ENCODE results near the gene SH2D6. TPM values are rescaled to one million over a fixed set of nuclear protein-coding genes. Genes with fewer than 3 reads are reported as not detected.
"Not testable (repeated sequence)": the region's sequence is repeated elsewhere in the genome, so short reads cannot be mapped to it uniquely, and the experiment has no call there.

SH2D6 gene
- polyA plus RNA-seq, 2 of the 4 experiments (the other 2 are of a cell fraction), result 1.4 to 1.8 TPM

DNA sequence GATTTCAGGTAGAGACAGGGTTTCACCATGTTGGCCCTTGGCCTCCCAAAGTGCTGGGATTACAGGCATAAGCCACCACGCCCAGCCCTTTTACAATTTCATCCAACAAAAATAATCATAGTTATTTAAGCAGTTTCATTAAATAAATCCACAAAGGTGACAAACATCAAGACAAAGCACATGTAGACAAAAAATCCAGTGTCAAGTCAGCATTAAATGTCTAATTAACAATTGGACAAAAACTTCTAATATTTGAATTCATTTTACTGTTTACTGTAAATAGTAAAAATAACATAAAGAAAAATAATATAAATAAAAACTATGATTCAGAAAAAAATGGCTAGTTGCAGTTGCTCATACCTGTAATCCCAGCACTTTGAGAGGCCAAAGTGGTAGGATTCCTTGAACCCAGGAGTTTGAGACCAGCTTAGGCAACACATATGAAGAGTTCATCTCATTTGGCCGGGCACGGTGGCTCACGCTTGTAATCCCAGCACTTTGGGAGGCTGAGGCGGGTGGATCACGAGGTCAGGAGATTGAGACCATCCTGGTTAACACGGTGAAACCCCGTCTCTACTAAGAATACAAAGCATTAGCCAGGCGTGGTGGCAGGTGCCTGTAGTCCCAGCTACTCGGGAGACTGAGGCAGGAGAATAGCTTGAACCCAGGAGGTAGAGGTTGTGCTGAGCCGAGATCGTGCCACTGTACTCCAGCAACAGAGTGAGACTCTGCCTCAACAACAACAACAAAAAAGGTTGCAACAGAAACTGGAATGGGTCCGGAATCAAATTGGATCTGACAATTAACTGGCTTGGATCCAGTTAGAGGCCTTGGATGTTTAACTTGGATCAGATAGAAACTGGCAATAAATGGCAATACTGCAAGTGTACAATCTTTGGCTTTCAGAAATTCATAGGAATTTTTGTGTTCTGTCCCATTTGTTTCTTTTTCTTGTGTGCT lies 63.6 kb downstream of the SH2D6 start:
- POLR2A ChIA-PET, result no interaction called here
- no peak for TF ChIP-seq CBX8 (IDR thresholded peaks at IDR 0.05)
- TF ChIP-seq JUNB (IDR thresholded peaks at IDR 0.05), result no peak
- TF ChIP-seq GATA3 (IDR thresholded peaks at IDR 0.05; ENCODE audit: borderline replicate concordance), result no peak
- TF ChIP-seq RNF2 (IDR thresholded peaks at IDR 0.05; ENCODE audit: borderline replicate concordance, low read depth), result no peak
- TF ChIP-seq MAZ (IDR thresholded peaks at IDR 0.05; ENCODE audit: borderline replicate concordance, low read depth, low read length), result no peak
- no peak for TF ChIP-seq REST (IDR thresholded peaks at IDR 0.05)
- TF ChIP-seq MAFK (IDR thresholded peaks at IDR 0.05; ENCODE audit: partially characterized antibody), result peak; percentile 60
- 92% methylated on average over 13 of the region's 13 CpGs for WGBS (ENCODE audit: missing lambda C conversion rate)
- Histone ChIP-seq H3K4me2 (no peak overlapping the region), H3K27ac (no peak overlapping the region), H3K4me1 (peaks cover 6% of the 10 kb centered on the region; the same call in 2 of the 3 replicates), H3K4me3 (no peak overlapping the region), H3K9me3 (no peaks in the 10 kb centered on the region)
- FAIRE-seq (no peak), ATAC-seq (no peak), DNase-seq (ENCODE audit: low read depth in 1 of 2, low spot score in 1 of 2) (no peak)
- CTCF ChIA-PET, result no interaction called here

DNA sequence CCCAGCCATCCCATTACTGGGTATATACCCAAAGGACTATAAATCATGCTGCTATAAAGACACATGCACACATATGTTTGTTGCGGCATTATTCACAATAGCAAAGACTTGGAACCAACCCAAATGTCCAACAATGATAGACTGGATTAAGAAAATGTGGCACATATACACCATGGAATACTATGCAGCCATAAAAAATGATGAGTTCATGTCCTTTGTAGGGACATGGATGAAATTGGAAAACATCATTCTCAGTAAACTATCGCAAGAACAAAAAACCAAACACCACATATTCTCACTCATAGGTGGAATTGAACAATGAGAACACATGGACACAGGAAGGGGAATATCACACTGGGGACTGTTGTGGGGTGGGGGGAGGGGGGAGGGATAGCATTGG lies 66.1 kb downstream of the SH2D6 start:
- POLR2A ChIA-PET; H3K4me2 ChIP-seq; H3K27ac ChIP-seq; H3K4me1 ChIP-seq; H3K9me3 ChIP-seq; ATAC-seq; DNase-seq (ENCODE audit: low read depth in 1 of 2, low spot score in 1 of 2); CTCF ChIA-PET; H3K4me3 ChIP-seq; FAIRE-seq: not testable (repeated sequence)
- 50% methylated on average over 1 of the region's 2 CpGs for WGBS (ENCODE audit: missing lambda C conversion rate)

DNA sequence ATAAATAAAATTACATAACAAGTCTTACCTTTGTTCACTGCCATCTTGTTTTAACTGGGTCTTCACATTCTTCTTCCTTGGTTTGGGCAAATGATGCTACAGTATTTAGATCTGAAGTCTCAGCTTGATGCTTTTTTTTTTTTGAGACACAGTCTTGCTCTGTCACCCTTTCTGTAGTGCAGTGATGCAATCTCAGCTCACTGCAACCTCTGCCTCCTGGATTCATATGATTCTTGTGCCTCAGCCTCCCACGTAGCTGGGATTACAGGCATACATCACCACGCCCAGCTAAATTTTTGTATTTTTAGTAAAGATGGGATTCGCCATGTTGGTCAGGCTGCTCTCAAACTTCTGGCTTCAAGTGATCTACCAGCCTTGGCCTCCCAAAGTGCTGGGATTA lies 67.3 kb downstream of the SH2D6 start:
- ATAC-seq (peak in 1 of 2 experiments; percentile 23; a peak in 1 of 6 replicates), DNase-seq (ENCODE audit: low read depth in 1 of 2, low spot score in 1 of 2) (no peak), FAIRE-seq (no peak)
- POLR2A ChIA-PET, result interaction anchor here (2.0 kb wide), 1 partner anchor 53 kb away, joined by 7 read pairs; the partner anchor contains the start of gene MAT2A
- no peak overlapping the region for H3K4me3 ChIP-seq
- TF ChIP-seq CHD2 (IDR thresholded peaks at IDR 0.05; ENCODE audit: low read length, partially characterized antibody), result no peak
- peak; percentile 22 to 48; a peak in 2 of 4 replicates for TF ChIP-seq CEBPB (IDR thresholded peaks at IDR 0.05)
- 0 out of 6 replicates have a peak overlapping the region, but pooled peaks have one; percentile 12 to 32 for H3K27ac ChIP-seq
- peaks cover 6% of the 10 kb centered on the region; the same call in 2 of the 3 replicates for H3K4me1 ChIP-seq
- no peak overlapping the region for H3K4me2 ChIP-seq
- CTCF ChIA-PET, result interaction anchor here (1.0 to 1.9 kb wide), 3 partner anchors 9 to 48 kb away, joined by 3 to 7 read pairs (median 6); no protein-coding TSS in a partner anchor
- WGBS (ENCODE audit: missing lambda C conversion rate), result 89% methylated on average over 3 of the region's 3 CpGs
- H3K9me3 ChIP-seq, result no peaks in the 10 kb centered on the region

Small RNA genes lying within 50 kb of the gene (small RNA-seq; reads per million reads assigned to genes)
- 0 reads per million in 6 experiments for gene AC062037.2
- gene RF00019, result 0 reads per million in 6 experiments
- gene RN7SL251P, result 0 reads per million in 6 experiments

Other genes with a start within 250 kb of the SH2D6 start
- gene TGOLN2, start 90.7 kb upstream of the SH2D6 start, polyA plus RNA-seq (2011; rRNA removed), result 159 and 177 TPM in 2 replicates
- gene TGOLN2, start 90.7 kb upstream of the SH2D6 start, polyA plus RNA-seq (2017; fragmentation: RNase III; extraction: RNeasy Plus Mini Kit Qiagen cat#74134 plus additional on column Dnase treatment), result 97.1 to 98.9 TPM (median 98.3 TPM) in 3 replicates
- gene RETSAT, start 64.2 kb upstream of the SH2D6 start, polyA plus RNA-seq (2011; rRNA removed), result 51.6 and 52.3 TPM in 2 replicates
- gene RETSAT, start 64.2 kb upstream of the SH2D6 start, polyA plus RNA-seq (2017; fragmentation: RNase III; extraction: RNeasy Plus Mini Kit Qiagen cat#74134 plus additional on column Dnase treatment), result 40.8 to 43.3 TPM (median 42.3 TPM) in 3 replicates
- 29.9 and 31.9 TPM in 2 replicates for gene ELMOD3, start 63.9 kb upstream of the SH2D6 start, polyA plus RNA-seq (2011; rRNA removed)
- gene ELMOD3, start 63.9 kb upstream of the SH2D6 start, polyA plus RNA-seq (2017; fragmentation: RNase III; extraction: RNeasy Plus Mini Kit Qiagen cat#74134 plus additional on column Dnase treatment), result 14.6 to 17.8 TPM (median 15.3 TPM) in 3 replicates
- 81.0 and 94.6 TPM in 2 replicates for gene CAPG, start 8.3 kb upstream of the SH2D6 start, polyA plus RNA-seq (2011; rRNA removed)
- 53.0 to 61.3 TPM (median 57.5 TPM) in 3 replicates for gene CAPG, start 8.3 kb upstream of the SH2D6 start, polyA plus RNA-seq (2017; fragmentation: RNase III; extraction: RNeasy Plus Mini Kit Qiagen cat#74134 plus additional on column Dnase treatment)
- 1,024 and 1,329 TPM in 2 replicates for gene MAT2A, start 120.5 kb downstream of the SH2D6 start, polyA plus RNA-seq (2011; rRNA removed)
- 370 to 430 TPM (median 400 TPM) in 3 replicates for gene MAT2A, start 120.5 kb downstream of the SH2D6 start, polyA plus RNA-seq (2017; fragmentation: RNase III; extraction: RNeasy Plus Mini Kit Qiagen cat#74134 plus additional on column Dnase treatment)
- 39.0 and 49.6 TPM in 2 replicates for gene GGCX, start 142.8 kb downstream of the SH2D6 start, polyA plus RNA-seq (2011; rRNA removed)
- gene GGCX, start 142.8 kb downstream of the SH2D6 start, polyA plus RNA-seq (2017; fragmentation: RNase III; extraction: RNeasy Plus Mini Kit Qiagen cat#74134 plus additional on column Dnase treatment), result 48.7 to 58.5 TPM (median 55.1 TPM) in 3 replicates
- 38.3 and 41.1 TPM in 2 replicates for gene VAMP8, start 158.9 kb downstream of the SH2D6 start, polyA plus RNA-seq (2011; rRNA removed)
- 17.7 to 22.4 TPM (median 18.5 TPM) in 3 replicates for gene VAMP8, start 158.9 kb downstream of the SH2D6 start, polyA plus RNA-seq (2017; fragmentation: RNase III; extraction: RNeasy Plus Mini Kit Qiagen cat#74134 plus additional on column Dnase treatment)
- gene VAMP5, start 165.7 kb downstream of the SH2D6 start, polyA plus RNA-seq (2011; rRNA removed), result 0.16 and 0.67 TPM in 2 replicates
- gene VAMP5, start 165.7 kb downstream of the SH2D6 start, polyA plus RNA-seq (2017; fragmentation: RNase III; extraction: RNeasy Plus Mini Kit Qiagen cat#74134 plus additional on column Dnase treatment), result not detected in 3 replicates
- 287 and 366 TPM in 2 replicates for gene RNF181, start 177.0 kb downstream of the SH2D6 start, polyA plus RNA-seq (2011; rRNA removed)
- 182 to 199 TPM (median 189 TPM) in 3 replicates for gene RNF181, start 177.0 kb downstream of the SH2D6 start, polyA plus RNA-seq (2017; fragmentation: RNase III; extraction: RNeasy Plus Mini Kit Qiagen cat#74134 plus additional on column Dnase treatment)
- gene TMEM150A, start 184.0 kb downstream of the SH2D6 start, polyA plus RNA-seq (2011; rRNA removed), result 8.5 and 14.0 TPM in 2 replicates
- gene TMEM150A, start 184.0 kb downstream of the SH2D6 start, polyA plus RNA-seq (2017; fragmentation: RNase III; extraction: RNeasy Plus Mini Kit Qiagen cat#74134 plus additional on column Dnase treatment), result 8.0 to 10.9 TPM (median 10.6 TPM) in 3 replicates
- gene C2orf68, start 193.4 kb downstream of the SH2D6 start, polyA plus RNA-seq (2011; rRNA removed), result 48.3 and 57.4 TPM in 2 replicates
- 22.8 to 26.1 TPM (median 25.9 TPM) in 3 replicates for gene C2orf68, start 193.4 kb downstream of the SH2D6 start, polyA plus RNA-seq (2017; fragmentation: RNase III; extraction: RNeasy Plus Mini Kit Qiagen cat#74134 plus additional on column Dnase treatment)
- gene USP39, start 197.5 kb downstream of the SH2D6 start, polyA plus RNA-seq (2011; rRNA removed), result 90.4 and 103 TPM in 2 replicates
- gene USP39, start 197.5 kb downstream of the SH2D6 start, polyA plus RNA-seq (2017; fragmentation: RNase III; extraction: RNeasy Plus Mini Kit Qiagen cat#74134 plus additional on column Dnase treatment), result 78.7 to 91.0 TPM (median 82.8 TPM) in 3 replicates
- not detected in 2 replicates for gene SFTPB, start 249.5 kb downstream of the SH2D6 start, polyA plus RNA-seq (2011; rRNA removed)
- 0.08 TPM in 1 of 3 replicates, not detected in the others for gene SFTPB, start 249.5 kb downstream of the SH2D6 start, polyA plus RNA-seq (2017; fragmentation: RNase III; extraction: RNeasy Plus Mini Kit Qiagen cat#74134 plus additional on column Dnase treatment)